Right lobe of liver (tissue), 4 donors: ENCODE results near the gene C5AR1.

Experiments used
- POLR2A ChIP-seq: fragments of 450-650 bp; IDR thresholded peaks from one replicate; pipeline ENCODE4 v1.6.1; 2017; ENCODE audit warnings: antibody characterized with exemption, mild to moderate bottlenecking
- TF ChIP-seq, protein P1 (sequence below), 4 donors: fragments of 200-600 bp in 3 of 4; fragments of 450-650 bp in 1 of 4; IDR thresholded peaks; one replicate each; pipeline versions ENCODE4 v1.5.1 to v1.8.0; 2016 to 2022; ENCODE audit warnings: antibody characterized with exemption in 4 of 4, mild to moderate bottlenecking in 2 of 4
- donor health status: DM: no; HTN: no; CAD: no.
- donor health status: DM: no; HTN: no; CAD: no.
- donor health status: DM: no; HTN: yes; CAD: no.

DNA sequence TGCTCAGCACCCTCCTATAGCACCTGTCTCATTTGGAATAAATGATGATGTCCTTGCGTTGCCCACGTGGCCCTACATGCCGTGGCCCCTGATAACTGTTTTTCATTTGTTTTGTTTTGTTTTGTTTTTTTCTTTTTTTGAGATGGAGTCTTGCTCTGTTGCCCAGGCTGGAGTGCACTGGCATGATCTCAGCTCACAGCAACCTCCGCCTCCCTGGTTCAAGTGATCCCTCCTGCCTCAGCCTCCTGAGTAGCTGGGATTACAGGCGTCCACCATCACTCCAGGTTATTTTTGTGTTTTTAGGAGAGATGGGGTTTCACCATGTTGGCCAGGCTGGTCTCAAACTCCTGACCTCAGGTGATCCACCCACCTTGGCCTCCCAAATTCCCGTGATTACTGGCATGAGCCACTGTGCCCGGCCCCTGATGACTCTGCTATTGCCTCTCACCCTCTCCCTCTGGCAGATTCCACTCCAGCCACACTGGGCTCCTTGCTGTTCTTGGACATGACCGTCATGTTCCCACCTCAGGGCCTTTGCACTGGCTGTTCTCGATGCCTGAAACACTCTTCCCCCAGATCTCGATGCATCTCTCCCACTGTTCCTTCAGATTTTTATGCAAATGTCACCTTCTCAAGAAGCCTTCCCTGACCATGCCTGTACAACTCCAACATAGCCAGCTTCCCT lies 29.7 kb downstream of the C5AR1 start:
- no peak for TF ChIP-seq POLR2A
- TF ChIP-seq, protein P1, sequence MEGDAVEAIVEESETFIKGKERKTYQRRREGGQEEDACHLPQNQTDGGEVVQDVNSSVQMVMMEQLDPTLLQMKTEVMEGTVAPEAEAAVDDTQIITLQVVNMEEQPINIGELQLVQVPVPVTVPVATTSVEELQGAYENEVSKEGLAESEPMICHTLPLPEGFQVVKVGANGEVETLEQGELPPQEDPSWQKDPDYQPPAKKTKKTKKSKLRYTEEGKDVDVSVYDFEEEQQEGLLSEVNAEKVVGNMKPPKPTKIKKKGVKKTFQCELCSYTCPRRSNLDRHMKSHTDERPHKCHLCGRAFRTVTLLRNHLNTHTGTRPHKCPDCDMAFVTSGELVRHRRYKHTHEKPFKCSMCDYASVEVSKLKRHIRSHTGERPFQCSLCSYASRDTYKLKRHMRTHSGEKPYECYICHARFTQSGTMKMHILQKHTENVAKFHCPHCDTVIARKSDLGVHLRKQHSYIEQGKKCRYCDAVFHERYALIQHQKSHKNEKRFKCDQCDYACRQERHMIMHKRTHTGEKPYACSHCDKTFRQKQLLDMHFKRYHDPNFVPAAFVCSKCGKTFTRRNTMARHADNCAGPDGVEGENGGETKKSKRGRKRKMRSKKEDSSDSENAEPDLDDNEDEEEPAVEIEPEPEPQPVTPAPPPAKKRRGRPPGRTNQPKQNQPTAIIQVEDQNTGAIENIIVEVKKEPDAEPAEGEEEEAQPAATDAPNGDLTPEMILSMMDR (IDR thresholded peaks at IDR 0.05): no peak
